Measurements from ENCODE around the gene CLEC4M. TPM values are rescaled to one million over a fixed set of nuclear protein-coding genes. Genes with fewer than 3 reads are reported as not detected.
"Not testable (repeated sequence)": the region's sequence is repeated elsewhere in the genome, so short reads cannot be mapped to it uniquely, and the experiment has no call there.

CLEC4M gene
- total RNA-seq, 1 experiment from 2014 or later = not detected

- DNase-seq (ENCODE audit: low read depth) = no peak
Measured at GRCh38 chr19:7806876-7807275, 43.8 kb downstream of the CLEC4M start.

- DNase-seq (ENCODE audit: low read depth) = no peak
Measured at GRCh38 chr19:7808108-7808507, 45.1 kb downstream of the CLEC4M start.

- no peak for DNase-seq (ENCODE audit: low read depth)
Measured at GRCh38 chr19:7811989-7812388, 48.9 kb downstream of the CLEC4M start.

- DNase-seq (ENCODE audit: low read depth) = no peak
Measured at GRCh38 chr19:7815325-7815724, 52.3 kb downstream of the CLEC4M start.

GRCh38 chr19:7816040-7816439 lies 53.0 kb downstream of the CLEC4M start:
- DNase-seq (ENCODE audit: low read depth) = not testable (repeated sequence)

GRCh38 chr19:7817801-7818200 lies 54.8 kb downstream of the CLEC4M start:
- DNase-seq (ENCODE audit: low read depth) = no peak

- DNase-seq (ENCODE audit: low read depth) = no peak
Measured at GRCh38 chr19:7818806-7819205, 55.8 kb downstream of the CLEC4M start.

Other genes starting within 250 kb of the CLEC4M start
- 27.2 and 55.4 TPM in 2 replicates for gene ZNF358, start 247.1 kb upstream of the CLEC4M start, total RNA-seq (2014; rRNA removed; shearing (Covaris generic))
- 2.9 and 7.8 TPM in 2 replicates for gene MCOLN1, start 240.6 kb upstream of the CLEC4M start, total RNA-seq (2014; rRNA removed; shearing (Covaris generic))
- gene PNPLA6, start 227.5 kb upstream of the CLEC4M start, total RNA-seq (2014; rRNA removed; shearing (Covaris generic)) = 46.3 and 86.0 TPM in 2 replicates
- 0.15 TPM in 1 of 2 replicates, not detected in the other for gene CAMSAP3, start 167.4 kb upstream of the CLEC4M start, total RNA-seq (2014; rRNA removed; shearing (Covaris generic))
- gene XAB2, start 133.7 kb upstream of the CLEC4M start, total RNA-seq (2014; rRNA removed; shearing (Covaris generic)) = 26.0 and 38.5 TPM in 2 replicates
- 54.8 and 67.8 TPM in 2 replicates for gene PET100, start 133.4 kb upstream of the CLEC4M start, total RNA-seq (2014; rRNA removed; shearing (Covaris generic))
- not detected in 2 replicates for gene PCP2, start 129.5 kb upstream of the CLEC4M start, total RNA-seq (2014; rRNA removed; shearing (Covaris generic))
- gene STXBP2, start 126.1 kb upstream of the CLEC4M start, total RNA-seq (2014; rRNA removed; shearing (Covaris generic)) = 0.30 and 2.8 TPM in 2 replicates
- gene RETN, start 94.2 kb upstream of the CLEC4M start, total RNA-seq (2014; rRNA removed; shearing (Covaris generic)) = not detected in 2 replicates
- not detected in 2 replicates for gene MCEMP1, start 86.2 kb upstream of the CLEC4M start, total RNA-seq (2014; rRNA removed; shearing (Covaris generic))
- gene TRAPPC5, start 82.4 kb upstream of the CLEC4M start, total RNA-seq (2014; rRNA removed; shearing (Covaris generic)) = 89.9 and 101 TPM in 2 replicates
- gene FCER2, start 61.1 kb upstream of the CLEC4M start, total RNA-seq (2014; rRNA removed; shearing (Covaris generic)) = not detected in 2 replicates
- not detected in 2 replicates for gene CLEC4G, start 31.1 kb upstream of the CLEC4M start, total RNA-seq (2014; rRNA removed; shearing (Covaris generic))
- not detected in 2 replicates for gene CD209, start 15.7 kb upstream of the CLEC4M start, total RNA-seq (2014; rRNA removed; shearing (Covaris generic))
- 20.7 and 29.2 TPM in 2 replicates for gene EVI5L, start 67.0 kb downstream of the CLEC4M start, total RNA-seq (2014; rRNA removed; shearing (Covaris generic))
- not detected in 2 replicates for gene PRR36, start 111.1 kb downstream of the CLEC4M start, total RNA-seq (2014; rRNA removed; shearing (Covaris generic))
- 7.6 and 15.2 TPM in 2 replicates for gene LRRC8E, start 125.3 kb downstream of the CLEC4M start, total RNA-seq (2014; rRNA removed; shearing (Covaris generic))
- gene MAP2K7, start 140.6 kb downstream of the CLEC4M start, total RNA-seq (2014; rRNA removed; shearing (Covaris generic)) = 6.8 and 8.3 TPM in 2 replicates
- gene TGFBR3L, start 151.6 kb downstream of the CLEC4M start, total RNA-seq (2014; rRNA removed; shearing (Covaris generic)) = 1.1 and 2.9 TPM in 2 replicates
- gene SNAPC2, start 157.1 kb downstream of the CLEC4M start, total RNA-seq (2014; rRNA removed; shearing (Covaris generic)) = 16.0 and 16.1 TPM in 2 replicates
- gene CTXN1, start 162.9 kb downstream of the CLEC4M start, total RNA-seq (2014; rRNA removed; shearing (Covaris generic)) = 6.7 and 10.1 TPM in 2 replicates
- gene TIMM44, start 180.4 kb downstream of the CLEC4M start, total RNA-seq (2014; rRNA removed; shearing (Covaris generic)) = 41.4 and 57.6 TPM in 2 replicates
- gene ELAVL1, start 242.4 kb downstream of the CLEC4M start, total RNA-seq (2014; rRNA removed; shearing (Covaris generic)) = 57.5 and 75.3 TPM in 2 replicates

All from M059J (cell line).